H1 (cell line): Measurements from ENCODE around the gene CFAP298. TPM values are rescaled to one million over a fixed set of nuclear protein-coding genes. Genes with fewer than 3 reads are reported as not detected.

Source experiments
- CTCF ChIA-PET: fragments of 300-600 bp; sonication (Branson Sonifier 250); formaldehyde crosslinking; loops from one replicate; lab custom pipeline; 2021; ENCODE audit not compliant: partially characterized antibody; lab: Charles Lee
- POLR2A ChIA-PET: fragments of 300-600 bp; sonication (Branson Sonifier 250); formaldehyde crosslinking; loops from one replicate; lab custom pipeline; 2021; ENCODE audit warnings: inconsistent platforms; ENCODE audit not compliant: partially characterized antibody; lab: Charles Lee
- DNase-seq, 2 experiments: peaks; one replicate each; pipeline versions ENCODE4 v3.0.0 to v3.0.0-alpha.2; 2010 to 2022; ENCODE audit warnings: low spot score in 2 of 2, low read depth in 1 of 2, mixed read lengths in 1 of 2
- FAIRE-seq: peaks from 2 replicates; lab custom pipeline; 2011; peaks lifted over from hg19 to GRCh38; lab: Jason Lieb, UNC
- H2AFZ ChIP-seq: 2 replicates; pipeline ENCODE4 v1.8.1; 2012; ENCODE audit warnings: low read length, inconsistent platforms
- H2AK5ac ChIP-seq: 2 replicates; pipeline ENCODE4 v1.6.1; 2013; ENCODE audit warnings: low read depth, low read length
- H2BK120ac ChIP-seq: replicated peaks from 2 replicates; pipeline ENCODE3; 2013; ENCODE audit warnings: low read depth, low read length, inconsistent platforms
- H2BK12ac ChIP-seq: 2 replicates; pipeline ENCODE4 v1.6.1; 2013; ENCODE audit warnings: low read depth, low read length
- H2BK15ac ChIP-seq: 2 replicates; pipeline ENCODE4 v1.6.1; 2013; ENCODE audit warnings: low read length
- H2BK20ac ChIP-seq: 2 replicates; pipeline ENCODE4 v1.6.1; 2013; ENCODE audit warnings: low read length
- H2BK5ac ChIP-seq: 2 replicates; pipeline ENCODE4 v1.6.1; 2013; ENCODE audit warnings: low read depth, low read length
- H3K14ac ChIP-seq: 2 replicates; pipeline ENCODE4 v1.6.1; 2013; ENCODE audit warnings: inconsistent platforms; ENCODE audit not compliant: insufficient read length
- H3K18ac ChIP-seq: 2 replicates; pipeline ENCODE4 v1.6.1; 2013; ENCODE audit warnings: low read length; ENCODE audit errors: extremely low read depth
- H3K23ac ChIP-seq: 2 replicates; pipeline ENCODE4 v1.6.1; 2013; ENCODE audit warnings: inconsistent platforms; ENCODE audit not compliant: insufficient read length
- H3K23me2 ChIP-seq: 2 replicates; pipeline ENCODE4 v1.6.1; 2013; ENCODE audit warnings: low read depth, low read length
- H3K27ac ChIP-seq: 2 replicates; pipeline ENCODE4 v1.6.1; 2011; ENCODE audit warnings: low read depth, low read length, inconsistent platforms
- H3K27me3 ChIP-seq, 4 experiments: replicated peaks in 1 of 4; 1 replicate in 1 of 4; 2 replicates in 3 of 4; pipeline versions ENCODE4 v1.6.1 to v1.8.1; 2011 to 2013; ENCODE audit warnings: low read length in 3 of 4, mild to moderate bottlenecking in 3 of 4, inconsistent platforms in 2 of 4, mixed read lengths in 2 of 4, moderate library complexity in 1 of 4; ENCODE audit not compliant: control insufficient read depth in 3 of 4, insufficient read depth in 3 of 4; ENCODE audit errors: extremely low read depth in 1 of 4
- H3K36me3 ChIP-seq, 4 experiments: 2 replicates each; pipeline versions ENCODE4 v1.6.1 to v1.8.1; 2011 to 2013; ENCODE audit warnings: mild to moderate bottlenecking in 4 of 4, low read length in 3 of 4, moderate library complexity in 2 of 4, control low read depth in 1 of 4, inconsistent platforms in 1 of 4; ENCODE audit not compliant: insufficient read depth in 4 of 4, control insufficient read depth in 2 of 4
- H3K4ac ChIP-seq: replicated peaks from 2 replicates; pipeline ENCODE3; 2013; ENCODE audit warnings: low read length, low read depth, mixed read lengths, inconsistent platforms; ENCODE audit not compliant: insufficient read length
- H3K4me1 ChIP-seq, 4 experiments: replicated peaks in 1 of 4; 1 replicate in 1 of 4; 2 replicates in 3 of 4; pipeline versions ENCODE4 v1.6.1 to v1.8.1; 2011 to 2013; ENCODE audit warnings: low read length in 3 of 4, inconsistent platforms in 2 of 4, mixed read lengths in 1 of 4; ENCODE audit not compliant: insufficient read depth in 4 of 4, control insufficient read depth in 3 of 4
- H3K4me2 ChIP-seq, 2 experiments: 2 replicates each; pipeline versions ENCODE4 v1.6.1 to v1.8.1; 2011 to 2013; ENCODE audit warnings: low read depth in 2 of 2, low read length in 2 of 2, control low read depth in 1 of 2, inconsistent platforms in 1 of 2, mild to moderate bottlenecking in 1 of 2; ENCODE audit not compliant: insufficient read depth in 1 of 2
- H3K4me3 ChIP-seq, 4 experiments: fragments of 200-600, 300-600 bp in 1 of 4; sonication (generic), shearing (Covaris generic), sonication (Bioruptor Twin) in 1 of 4; 2 replicates each; pipeline versions ENCODE4 v1.5.1 to v1.8.1; 2011 to 2016; ENCODE audit warnings: low read length in 4 of 4, low read depth in 3 of 4, control low read depth in 2 of 4, inconsistent platforms in 2 of 4, mild to moderate bottlenecking in 2 of 4, mixed read lengths in 1 of 4, moderate library complexity in 1 of 4; ENCODE audit not compliant: insufficient read depth in 2 of 4; ENCODE audit errors: extremely low read depth in 1 of 4
- H3K56ac ChIP-seq: replicated peaks from 2 replicates; pipeline ENCODE3; 2013; ENCODE audit warnings: low read depth, mild to moderate bottlenecking, mixed read lengths, low read length, inconsistent platforms; ENCODE audit not compliant: insufficient read length
- H3K79me1 ChIP-seq: 2 replicates; pipeline ENCODE4 v1.6.1; 2013; ENCODE audit warnings: low read depth, low read length, control low read depth
- H3K79me2 ChIP-seq, 2 experiments: 2 replicates each; pipeline versions ENCODE4 v1.6.1 to v1.8.1; 2012 to 2013; ENCODE audit warnings: low read length in 2 of 2, mild to moderate bottlenecking in 2 of 2, inconsistent platforms in 1 of 2; ENCODE audit not compliant: insufficient read depth in 2 of 2, control insufficient read depth in 1 of 2
- H3K9ac ChIP-seq, 4 experiments: replicated peaks in 1 of 4; 1 replicate in 1 of 4; 2 replicates in 3 of 4; pipeline versions ENCODE4 v1.6.1 to v1.8.1; 2011 to 2013; ENCODE audit warnings: low read depth in 3 of 4, low read length in 3 of 4, control low read depth in 2 of 4, mild to moderate bottlenecking in 2 of 4, moderate library complexity in 2 of 4, inconsistent platforms in 1 of 4; ENCODE audit errors: extremely low read depth in 1 of 4
- H3K9me3 ChIP-seq, 2 experiments: 2 replicates each; pipeline versions ENCODE4 v1.6.1 to v1.8.1; 2012 to 2013; ENCODE audit warnings: mild to moderate bottlenecking in 2 of 2, moderate library complexity in 2 of 2, control low read depth in 1 of 2, inconsistent platforms in 1 of 2, low read depth in 1 of 2, low read length in 1 of 2, mixed read lengths in 1 of 2; ENCODE audit not compliant: insufficient read depth in 2 of 2
- H4K20me1 ChIP-seq, 2 experiments: replicated peaks in 1 of 2; 2 replicates each; pipeline versions ENCODE3 to v1.8.1; 2011 to 2013; ENCODE audit warnings: inconsistent platforms in 2 of 2, low read length in 2 of 2, mild to moderate bottlenecking in 1 of 2; ENCODE audit not compliant: insufficient read depth in 2 of 2, control insufficient read depth in 1 of 2
- H4K5ac ChIP-seq: 2 replicates; pipeline ENCODE4 v1.6.1; 2013; ENCODE audit warnings: low read length, low read depth, mixed read lengths, inconsistent platforms; ENCODE audit not compliant: insufficient read length
- H4K8ac ChIP-seq: 2 replicates; pipeline ENCODE4 v1.8.0; 2013; ENCODE audit warnings: mild to moderate bottlenecking, moderate library complexity, low read length, inconsistent platforms; ENCODE audit not compliant: insufficient read depth; ENCODE audit errors: extremely low read depth
- H4K91ac ChIP-seq: replicated peaks from 2 replicates; pipeline ENCODE3; 2013; ENCODE audit warnings: low read length, mixed read lengths, inconsistent platforms; ENCODE audit not compliant: insufficient read length
- CHD1 ChIP-seq: IDR thresholded peaks from 2 replicates; pipeline ENCODE4 v1.6.1; 2012; ENCODE audit warnings: low read depth, low read length, improper control_type of control experiment
- FOSL1 ChIP-seq: IDR thresholded peaks from 2 replicates; pipeline ENCODE4 v1.6.1; 2011; ENCODE audit warnings: mild to moderate bottlenecking, low read depth, low read length, moderate library complexity; ENCODE audit not compliant: insufficient read depth
- GTF2F1 ChIP-seq: IDR thresholded peaks from 2 replicates; pipeline ENCODE4 v1.6.1; 2012; ENCODE audit warnings: low read depth, low read length, improper control_type of control experiment, borderline replicate concordance
- HDAC2 ChIP-seq, 2 experiments: fragments of 300-600 bp in 1 of 2; sonication (generic) in 1 of 2; IDR thresholded peaks; 2 replicates each; pipeline ENCODE4 v1.6.1; 2011 to 2012; ENCODE audit warnings: low read depth in 2 of 2, low read length in 2 of 2, mild to moderate bottlenecking in 2 of 2, moderate library complexity in 2 of 2, borderline replicate concordance in 1 of 2, inconsistent platforms in 1 of 2
- KDM4A ChIP-seq: IDR thresholded peaks from one replicate; pipeline ENCODE4 v1.7.1; 2012; ENCODE audit warnings: low read depth, mild to moderate bottlenecking, moderate library complexity, low read length, inconsistent platforms; ENCODE audit not compliant: severe bottlenecking
- POLR2AphosphoS5 ChIP-seq: IDR thresholded peaks from 2 replicates; pipeline ENCODE4 v1.6.1; 2011; ENCODE audit warnings: low read depth, low read length
- SRF ChIP-seq: IDR thresholded peaks from 2 replicates; pipeline ENCODE4 v1.6.1; 2011; ENCODE audit warnings: mild to moderate bottlenecking, low read depth, low read length, moderate library complexity
- WGBS, 2 experiments: shearing (Covaris generic) in 1 of 2; methylation state at CpG; one replicate each; pipeline versions ENCODE4 v1.1.6 to v1.1.7; 2013 to 2015; ENCODE audit warnings: low lambda C conversion rate in 2 of 2, mixed read lengths in 2 of 2, inconsistent platforms in 1 of 2, low coverage in 1 of 2, missing lambda C conversion rate in 1 of 2; ENCODE audit not compliant: insufficient replicate concordance in 2 of 2, insufficient coverage in 1 of 2, insufficient read length in 1 of 2; ENCODE audit errors: extremely low coverage in 1 of 2, missing lambda C conversion rate in 1 of 2; 5-methylcytosine and 5-hydroxymethylcytosine counted together
- long read RNA-seq, 2 experiments: library from RNA in 1 of 2; library from capped mRNA in 1 of 2; stranded (forward); transcript quantifications; one replicate each; pipeline ENCODE4 v2.0.0, GENCODE V29; 2021; ENCODE audit warnings: inconsistent platforms in 1 of 2
- polyA minus RNA-seq, 3 experiments: library from RNA; depleted of rRNA, polyadenylated mRNA; stranded (reverse); fragments of >200 nt; gene quantifications; 1 replicate in 2 of 3; 2 replicates in 1 of 3; pipeline ENCODE4 v1.2.3, GENCODE V29; 2011
- polyA plus RNA-seq, 7 experiments: library from polyadenylated mRNA; depleted of rRNA in 3 of 7; stranded (reverse) in 5 of 7; unstranded in 2 of 7; fragments of >200 nt in 5 of 7; fragments of 200-250 nt in 2 of 7; gene quantifications; 1 replicate in 5 of 7; 2 replicates in 1 of 7; 4 replicates in 1 of 7; pipeline versions ENCODE4 v1.2.1 to v1.2.3, GENCODE V29; 2011 to 2013; ENCODE audit warnings: missing spikeins in 2 of 7, mixed read lengths in 2 of 7
- total RNA-seq: library from RNA; stranded (reverse); fragmentation: NEBNext Ultra II Directional; extraction: Animal tissue kit (Norgen Biotek cat#: 25700); gene quantifications from 2 replicates; pipeline ENCODE4 v1.2.1, GENCODE V29; 2021

CFAP298 gene
- total RNA-seq: 68.1 and 69.6 TPM in 2 replicates
- 43.0 and 47.8 TPM in 2 replicates for polyA plus RNA-seq (2011; rRNA removed)
- polyA plus RNA-seq (2011; cell fraction: cytosol; rRNA removed): 70.3 TPM
- polyA plus RNA-seq (2011; cell fraction: nucleus; rRNA removed): 32.8 TPM
- polyA plus RNA-seq (2012, experiment 1 of 2): 77.4 to 91.3 TPM (median 77.8 TPM) in 4 replicates
- 20.5 TPM for polyA plus RNA-seq (2012, experiment 2 of 2)
- 95.7 TPM for polyA plus RNA-seq (2013, experiment 1 of 2)
- 94.4 TPM for polyA plus RNA-seq (2013, experiment 2 of 2)
- 7.4 and 9.2 TPM in 2 replicates for polyA minus RNA-seq (2011; rRNA and poly(A)+ RNA removed)
- 27.7 TPM for polyA minus RNA-seq (2011; cell fraction: cytosol; rRNA and poly(A)+ RNA removed)
- polyA minus RNA-seq (2011; cell fraction: nucleus; rRNA and poly(A)+ RNA removed): 17.3 TPM
- long read RNA-seq, experiment 1, transcript CFAP298-201 (7 exons, 1,692 nt): major isoform, 11 of 56 reads
- long read RNA-seq, experiment 1, partial matches to known transcripts: 33 of 56 reads
- long read RNA-seq, experiment 1, other reads (novel, unspliced or antisense): 12 of 56 reads
- long read RNA-seq, experiment 2, transcript CFAP298-201 (7 exons, 1,692 nt): major isoform, 51 of 83 reads
- long read RNA-seq, experiment 2, partial matches to known transcripts: 28 of 83 reads
- long read RNA-seq, experiment 2, other reads (novel, unspliced or antisense): 4 of 83 reads

- Histone ChIP-seq H3K56ac (peak within 1 kb of the TSS; percentile 52), H4K5ac (peak within 1 kb of the TSS; percentile 94), H3K4ac (no peak within 1 kb of the TSS), H3K23ac (no peak within 1 kb of the TSS), H3K4me2 (peak within 1 kb of the TSS; percentile 74 to 85), H3K9ac (peak within 1 kb of the TSS; percentile 72 to 92 (median 84)), H2BK12ac (no peak within 1 kb of the TSS; the same call in 1 of the 2 replicates), H2AK5ac (no peak within 1 kb of the TSS), H3K27me3 (no peaks in the 10 kb centered on the region), H2BK5ac (peak within 1 kb of the TSS; percentile 91), H2BK20ac (no peak within 1 kb of the TSS), H3K23me2 (peaks cover 8% of the 10 kb centered on the region), H2BK15ac (no peak within 1 kb of the TSS), H3K79me2 (peaks cover 0 to 27% of the 10 kb centered on the region in 2 experiments; a peak in 2 of 4 replicates), H3K14ac (no peak within 1 kb of the TSS), H3K4me1 (no peaks in the 10 kb centered on the region; a peak in 1 of 7 replicates), H3K9me3 (no peaks in the 10 kb centered on the region), H2BK120ac (no peak within 1 kb of the TSS), H3K18ac (peak within 1 kb of the TSS; percentile 85), H2AFZ (peak within 1 kb of the TSS; percentile 99), H4K20me1 (no peaks in the 10 kb centered on the region), H3K4me3 (peak within 1 kb of the TSS; percentile 81 to 99 (median 96)), H3K79me1 (0 out of 2 replicates have a peak, but pooled peaks cover 2% of the 10 kb centered on the region), H3K27ac (peak within 1 kb of the TSS; percentile 95), H3K36me3 (peaks cover 2 to 26% (median 12%) of the 10 kb centered on the region in 4 experiments; a peak in 7 of 8 replicates), H4K91ac (peak within 1 kb of the TSS; percentile 79), H4K8ac (peak within 1 kb of the TSS; percentile 94)
- ChIA-PET POLR2A (interaction anchor here (1.0 to 1.7 kb wide), 3 partner anchors 8 to 220 kb away, joined by 3 to 5 read pairs (median 4); no protein-coding TSS in a partner anchor), CTCF (interaction anchor here (0.9 to 1.5 kb wide), 4 partner anchors 15 to 210 kb away, joined by 3 read pairs; partner anchors contain the start of gene TCP10L)
- peak; percentile 54 to 89 for DNase-seq
- WGBS, 2 experiments: 0% methylated on average over 81 of the region's 81 CpGs; no CpG with 5 or more reads in 1 of the 2 experiments
- FAIRE-seq: no peak
- peak; percentile 68; the same call in 1 of the 2 replicates for TF ChIP-seq POLR2AphosphoS5
- TF ChIP-seq GTF2F1: 0 out of 2 replicates have a peak, but pooled peaks have one; percentile 10
- no peak for TF ChIP-seq FOSL1
- peak in 1 of 2 experiments; percentile 86; a peak in 2 of 4 replicates for TF ChIP-seq HDAC2 (IDR thresholded peaks at IDR 0.05; ENCODE audit: borderline replicate concordance in 1 of 2, low read depth in 2 of 2, low read length in 2 of 2)
- no peak for TF ChIP-seq SRF
- TF ChIP-seq KDM4A: peak; percentile 97
- no peak for TF ChIP-seq CHD1
Measured at GRCh38 chr21:32612075-32612998, at the start of gene CFAP298. CFAP298 (minus strand) TSS chr21:32612377; CDS start chr21:32612243, 134 bp downstream.
